ENCODE data around the gene LRRC18.

Gene LRRC18

GRCh38 chr10:48939790-48940325 is at the start of gene LRRC18:
LRRC18 (minus strand) TSS chr10:48939840; CDS start chr10:48914155, 25,685 bp downstream.
- DNase-seq: no peak

- no peak for DNase-seq
Observed at GRCh38 chr10:48985621-48986158, 46.0 kb upstream of the LRRC18 start.

DNA sequence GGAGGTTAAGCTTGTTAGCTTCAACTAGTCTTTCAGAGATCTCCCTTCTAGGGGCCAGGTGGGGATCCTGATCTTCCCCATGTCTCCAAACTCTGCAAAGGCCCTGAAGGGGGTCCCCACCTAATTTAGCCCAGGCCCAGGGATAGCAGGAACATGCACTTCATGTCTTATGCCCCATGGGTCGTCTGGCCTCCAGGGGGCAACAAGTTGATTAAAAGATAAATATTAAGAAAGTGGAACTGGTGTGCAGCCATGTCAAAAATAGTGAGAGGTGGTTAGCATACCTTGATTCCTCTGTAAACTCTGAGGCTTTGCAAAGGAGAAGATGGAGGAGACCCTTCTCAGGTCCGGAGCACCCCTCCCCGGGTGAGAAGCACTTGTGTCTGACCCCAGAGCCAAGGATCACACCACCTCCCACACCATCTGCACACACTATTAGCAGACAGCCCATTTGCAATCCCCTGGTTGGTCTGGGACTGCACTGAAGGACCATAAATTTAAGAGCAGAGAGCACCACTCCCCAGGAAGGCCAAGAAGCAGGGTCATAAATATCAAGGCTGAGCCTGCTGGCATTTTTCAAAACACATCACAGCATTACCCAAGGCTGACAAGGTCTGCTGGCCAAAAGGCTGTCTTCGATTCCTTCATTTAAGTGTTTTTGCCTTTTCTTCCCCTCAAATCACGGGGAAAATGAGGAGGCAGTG is 44.2 kb upstream of the LRRC18 start:
- no peak for DNase-seq

DNA sequence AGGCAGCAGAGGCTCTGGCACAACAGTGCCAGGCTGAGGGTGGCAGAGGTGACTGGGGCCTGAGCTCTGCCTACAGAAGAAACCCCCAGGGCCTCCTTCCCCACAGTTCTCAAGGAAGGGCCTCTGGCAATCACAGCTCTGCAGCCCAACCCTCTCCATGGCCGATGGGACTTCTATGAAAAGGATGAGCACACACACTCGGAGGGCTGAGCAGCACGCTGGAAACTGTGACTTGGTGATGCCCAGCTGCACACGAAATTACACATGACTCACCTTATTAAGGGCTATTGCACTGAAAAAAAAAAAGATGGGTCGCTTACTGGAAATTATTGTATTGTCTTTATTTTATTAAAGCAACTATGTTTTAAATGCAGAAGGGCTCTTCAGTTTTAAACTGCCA is 42.9 kb upstream of the LRRC18 start:
- DNase-seq: no peak

DNA sequence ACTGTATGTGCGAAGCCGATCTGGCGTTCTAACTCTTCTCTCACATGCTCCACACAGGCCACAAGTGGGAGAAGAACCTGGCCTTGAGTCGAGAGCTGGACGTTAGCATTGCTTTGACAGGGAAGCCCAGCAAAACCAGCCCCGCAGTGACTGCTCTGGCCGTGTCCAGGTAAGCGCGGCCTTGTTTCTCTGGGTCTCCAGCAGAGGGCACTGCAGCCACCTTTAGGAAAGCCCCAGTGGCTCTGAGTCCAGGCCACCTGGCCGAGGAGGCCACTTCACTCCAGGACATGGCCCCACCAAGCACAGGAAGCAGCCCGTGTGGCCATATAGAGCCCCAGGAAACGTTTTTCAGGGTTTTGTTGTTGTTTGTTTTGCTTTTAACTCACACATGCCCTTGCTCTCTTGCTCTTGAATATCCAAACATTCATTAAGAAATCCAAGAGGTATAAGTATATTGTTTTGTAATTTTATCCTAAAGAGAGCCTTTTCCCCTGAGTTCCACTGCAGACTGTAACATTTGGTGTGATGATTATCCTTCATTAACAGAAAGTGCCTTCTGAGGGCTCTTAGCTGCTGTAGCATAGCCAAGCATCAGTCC is 41.8 kb upstream of the LRRC18 start:
- DNase-seq: no peak

- DNase-seq: no peak
Observed at GRCh38 chr10:48978318-48978717, 38.7 kb upstream of the LRRC18 start.

GRCh38 chr10:48976196-48976595 is 36.6 kb upstream of the LRRC18 start:
- no peak for DNase-seq

- no peak for DNase-seq
Observed at GRCh38 chr10:48974510-48975156, 35.0 kb upstream of the LRRC18 start.

DNA sequence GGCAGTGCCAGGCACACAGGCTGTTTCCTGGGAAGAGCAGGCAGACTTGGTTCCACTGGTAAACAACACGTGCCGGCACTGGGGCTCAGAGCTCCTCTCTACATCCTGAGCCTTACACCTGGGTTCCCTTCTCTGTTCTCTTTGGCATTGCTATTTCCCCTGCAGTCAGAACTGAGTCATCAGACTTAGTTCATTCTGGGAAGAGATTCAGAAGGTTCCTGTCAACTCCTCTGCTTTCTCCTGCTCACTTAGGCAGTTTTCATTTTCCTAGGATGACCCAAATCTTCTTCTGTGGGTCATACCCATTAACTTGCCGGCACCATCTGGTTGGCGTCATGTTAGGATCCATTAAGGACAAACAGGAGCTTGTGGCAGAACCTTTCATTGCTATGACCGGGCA is 33.4 kb upstream of the LRRC18 start:
- DNase-seq: no peak

DNA sequence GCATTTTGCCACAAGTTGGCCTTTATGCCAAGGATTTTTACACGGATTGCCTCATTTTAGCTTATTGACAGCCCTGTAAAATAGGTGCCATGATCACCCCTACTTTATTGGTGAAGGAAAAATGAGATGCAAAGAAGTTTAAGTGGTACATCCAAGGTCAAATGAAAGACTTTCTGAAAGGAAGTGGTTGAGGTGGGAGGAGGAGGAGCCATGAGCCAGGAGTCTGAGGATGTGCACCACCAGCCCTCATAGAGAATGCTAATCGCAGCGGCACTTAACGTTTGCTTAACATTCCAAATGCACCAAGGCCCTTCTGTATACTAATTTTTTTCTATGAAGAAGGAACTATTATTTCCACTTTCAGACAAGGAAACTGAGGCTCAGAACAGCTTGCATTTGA is 31.0 kb upstream of the LRRC18 start:
- no peak for DNase-seq

DNA sequence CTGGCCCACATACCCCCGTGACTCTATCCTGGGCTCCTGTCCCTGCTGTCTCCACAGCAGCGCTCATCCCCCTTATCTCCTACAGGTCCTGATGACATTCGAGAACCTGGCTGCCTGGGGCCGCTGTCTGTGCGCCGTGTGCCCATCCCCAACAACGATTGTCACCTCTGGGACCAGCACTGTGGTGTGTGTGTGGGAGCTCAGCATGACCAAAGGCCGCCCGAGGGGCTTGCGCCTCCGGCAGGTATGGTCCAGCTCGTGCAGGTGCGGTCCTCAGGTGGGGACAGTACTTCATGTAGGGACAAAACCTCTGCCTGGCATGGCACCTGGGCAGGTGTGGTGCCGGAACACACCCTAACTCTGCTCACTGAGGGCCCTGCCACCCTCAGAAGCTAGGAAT is 30.4 kb upstream of the LRRC18 start:
- no peak for DNase-seq

- DNase-seq: no peak
Observed at GRCh38 chr10:48968036-48968435, 28.4 kb upstream of the LRRC18 start.

DNA sequence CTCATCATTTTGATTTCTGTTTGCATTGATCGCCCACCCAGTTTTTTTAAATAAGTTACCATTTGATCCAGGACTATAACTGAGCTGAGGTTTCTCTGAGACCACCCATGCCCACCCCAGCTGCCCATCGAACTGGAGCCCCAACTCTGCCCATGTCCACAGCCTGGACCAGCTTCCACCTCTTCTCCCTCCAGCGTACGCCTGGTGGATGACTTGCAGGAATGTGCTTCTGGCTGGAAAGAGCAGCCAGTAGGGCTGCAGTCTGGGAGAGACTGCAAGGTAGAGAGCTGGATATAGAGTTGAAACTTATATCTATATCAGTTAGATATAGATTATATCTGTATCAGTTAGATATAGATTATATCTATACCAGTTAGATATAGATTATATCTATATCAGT is 25.8 kb upstream of the LRRC18 start:
- no peak for DNase-seq

- DNase-seq: no peak
Observed at GRCh38 chr10:48964038-48964437, 24.4 kb upstream of the LRRC18 start.

- DNase-seq: no peak
Observed at GRCh38 chr10:48958598-48959190, 19.1 kb upstream of the LRRC18 start.

GRCh38 chr10:48957361-48958151 is 17.9 kb upstream of the LRRC18 start:
- DNase-seq: no peak

DNA sequence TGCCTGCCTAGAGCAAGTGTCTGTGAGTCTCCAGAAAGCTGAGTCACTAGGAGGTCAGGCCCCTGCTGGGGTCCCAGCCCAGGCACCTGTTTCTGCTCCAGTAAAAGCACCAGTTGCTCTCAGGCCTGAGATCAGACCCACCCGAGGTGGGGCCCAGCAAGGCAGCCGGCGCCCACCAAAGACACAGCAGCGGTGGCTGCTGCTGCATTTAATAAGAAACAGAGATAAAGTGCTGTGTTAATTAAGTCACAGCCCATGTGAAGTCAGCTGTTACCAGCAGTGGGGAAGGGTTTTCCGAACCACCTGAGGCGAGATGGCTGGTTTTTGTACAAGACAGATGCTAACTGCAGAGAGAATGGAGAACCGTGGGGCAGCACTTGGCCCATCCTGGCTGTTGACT is 12.1 kb upstream of the LRRC18 start:
- DNase-seq: no peak

GRCh38 chr10:48948470-48949037 is 8.9 kb upstream of the LRRC18 start:
- no peak for DNase-seq

- no peak for DNase-seq
Observed at GRCh38 chr10:48947690-48948469, 8.2 kb upstream of the LRRC18 start.

DNA sequence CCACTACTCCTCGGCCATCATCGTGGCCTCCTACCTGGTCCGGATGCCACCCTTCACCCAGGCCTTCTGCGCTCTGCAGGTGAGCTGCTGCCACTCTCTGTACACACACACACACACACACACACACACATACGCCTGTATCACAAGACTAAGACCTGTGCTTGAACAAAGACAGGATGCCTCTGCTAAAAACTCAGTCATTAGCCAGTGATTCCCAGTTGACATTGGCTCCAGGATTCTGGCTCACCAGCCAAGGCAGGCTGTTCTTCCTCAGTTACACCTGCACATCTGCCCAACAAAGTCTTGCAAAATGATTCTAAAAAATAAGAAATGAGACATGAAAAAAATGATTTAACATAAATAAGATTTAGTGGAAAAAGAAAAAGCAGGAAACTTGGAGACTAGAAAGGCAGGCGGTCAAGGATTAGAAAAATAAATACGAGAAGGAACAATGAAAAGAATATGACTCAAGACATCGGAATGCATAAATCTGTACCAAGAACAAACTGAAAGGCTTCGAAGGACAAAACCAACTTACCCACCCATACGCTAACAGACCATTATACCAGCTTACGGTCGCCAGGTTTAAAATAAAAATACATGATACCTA is 7.4 kb upstream of the LRRC18 start:
- no peak for DNase-seq

- no peak for DNase-seq
Observed at GRCh38 chr10:48946332-48946731, 6.7 kb upstream of the LRRC18 start.
